ENCODE data around the gene ADRA1B.
"Not testable (repeated sequence)": the region's sequence is repeated elsewhere in the genome, so short reads cannot be mapped to it uniquely, and the experiment has no call there.

ADRA1B gene

DNA sequence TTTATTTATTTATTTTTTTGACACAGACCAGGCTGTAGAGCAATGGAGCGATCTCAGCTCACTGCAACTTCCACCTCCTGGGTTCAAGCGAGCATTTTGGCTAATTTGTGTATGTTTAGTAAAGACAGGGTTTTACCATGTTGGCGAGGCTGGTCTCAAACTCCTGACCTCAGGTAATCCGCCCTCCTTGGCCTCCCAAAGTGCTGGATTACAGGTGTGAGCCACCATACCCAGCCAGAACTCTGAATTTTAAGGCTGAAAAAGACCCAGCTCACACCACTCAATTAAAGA lies 49.5 kb downstream of the ADRA1B start:
- not testable (repeated sequence) for DNase-seq (ENCODE audit: low read depth)

DNA sequence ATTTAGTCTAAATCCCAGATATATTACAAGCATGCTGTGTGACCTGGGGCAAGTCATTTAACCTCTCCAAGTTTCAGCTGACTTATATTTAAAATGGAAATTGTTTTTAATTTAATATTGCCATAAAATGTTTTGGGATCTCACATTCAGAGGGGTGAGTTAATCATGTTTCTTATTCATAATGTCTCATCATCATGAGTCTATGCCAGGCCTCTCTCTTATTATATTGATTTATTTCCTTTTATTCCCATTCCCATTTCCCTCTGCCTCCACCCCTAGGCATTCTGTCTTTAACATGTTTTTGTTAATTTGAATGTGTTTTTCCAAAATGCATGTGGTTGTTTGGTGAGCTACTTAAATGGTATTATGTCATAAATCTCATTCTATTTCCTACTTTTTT lies 53.7 kb downstream of the ADRA1B start:
- DNase-seq (ENCODE audit: low read depth), result no peak

DNA sequence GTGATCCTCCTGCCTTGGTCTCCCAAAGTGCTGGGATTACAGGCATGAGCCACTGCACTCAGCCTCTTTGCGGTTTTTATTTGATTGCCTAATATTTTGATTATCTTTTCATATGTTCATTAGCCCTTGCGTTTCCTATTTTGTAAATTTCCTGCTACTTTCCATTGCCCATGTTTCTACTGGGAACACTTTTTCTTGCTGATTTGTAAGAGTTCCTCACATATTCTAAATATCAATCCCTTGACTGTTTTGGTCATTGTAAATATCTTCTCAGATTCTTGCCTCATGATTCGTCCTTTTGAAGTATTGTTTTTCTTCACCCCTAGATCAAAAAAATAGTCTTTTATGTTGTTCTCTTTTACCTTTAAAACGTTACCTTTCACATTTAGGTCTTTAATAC lies 54.8 kb downstream of the ADRA1B start:
- DNase-seq (ENCODE audit: low read depth), result no peak

DNA sequence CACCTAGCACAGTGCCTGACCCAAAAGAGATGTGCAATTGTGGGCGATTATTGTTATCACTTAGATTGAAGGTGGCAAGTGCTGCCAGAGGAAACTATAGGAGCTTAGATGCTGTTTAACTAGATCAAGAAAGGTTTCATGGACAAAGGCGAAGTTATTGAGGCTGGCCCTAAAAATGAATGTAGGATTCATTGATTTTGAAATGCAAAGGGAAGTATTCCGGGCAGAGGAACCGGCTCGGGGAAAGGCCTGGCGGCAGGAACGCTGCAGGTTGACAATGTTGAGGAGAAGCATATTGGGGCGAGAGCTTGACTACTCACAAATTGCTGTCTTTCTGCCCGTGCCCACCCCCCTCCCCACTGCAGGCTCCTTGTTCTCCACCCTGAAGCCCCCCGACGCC lies 55.2 kb downstream of the ADRA1B start:
- DNase-seq (ENCODE audit: low read depth), result no peak

DNA sequence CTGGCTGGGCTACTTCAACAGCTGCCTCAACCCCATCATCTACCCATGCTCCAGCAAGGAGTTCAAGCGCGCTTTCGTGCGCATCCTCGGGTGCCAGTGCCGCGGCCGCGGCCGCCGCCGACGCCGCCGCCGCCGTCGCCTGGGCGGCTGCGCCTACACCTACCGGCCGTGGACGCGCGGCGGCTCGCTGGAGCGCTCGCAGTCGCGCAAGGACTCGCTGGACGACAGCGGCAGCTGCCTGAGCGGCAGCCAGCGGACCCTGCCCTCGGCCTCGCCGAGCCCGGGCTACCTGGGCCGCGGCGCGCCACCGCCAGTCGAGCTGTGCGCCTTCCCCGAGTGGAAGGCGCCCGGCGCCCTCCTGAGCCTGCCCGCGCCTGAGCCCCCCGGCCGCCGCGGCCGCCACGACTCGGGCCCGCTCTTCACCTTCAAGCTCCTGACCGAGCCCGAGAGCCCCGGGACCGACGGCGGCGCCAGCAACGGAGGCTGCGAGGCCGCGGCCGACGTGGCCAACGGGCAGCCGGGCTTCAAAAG lies 55.7 kb downstream of the ADRA1B start:
- DNase-seq (ENCODE audit: low read depth), result no peak

DNA sequence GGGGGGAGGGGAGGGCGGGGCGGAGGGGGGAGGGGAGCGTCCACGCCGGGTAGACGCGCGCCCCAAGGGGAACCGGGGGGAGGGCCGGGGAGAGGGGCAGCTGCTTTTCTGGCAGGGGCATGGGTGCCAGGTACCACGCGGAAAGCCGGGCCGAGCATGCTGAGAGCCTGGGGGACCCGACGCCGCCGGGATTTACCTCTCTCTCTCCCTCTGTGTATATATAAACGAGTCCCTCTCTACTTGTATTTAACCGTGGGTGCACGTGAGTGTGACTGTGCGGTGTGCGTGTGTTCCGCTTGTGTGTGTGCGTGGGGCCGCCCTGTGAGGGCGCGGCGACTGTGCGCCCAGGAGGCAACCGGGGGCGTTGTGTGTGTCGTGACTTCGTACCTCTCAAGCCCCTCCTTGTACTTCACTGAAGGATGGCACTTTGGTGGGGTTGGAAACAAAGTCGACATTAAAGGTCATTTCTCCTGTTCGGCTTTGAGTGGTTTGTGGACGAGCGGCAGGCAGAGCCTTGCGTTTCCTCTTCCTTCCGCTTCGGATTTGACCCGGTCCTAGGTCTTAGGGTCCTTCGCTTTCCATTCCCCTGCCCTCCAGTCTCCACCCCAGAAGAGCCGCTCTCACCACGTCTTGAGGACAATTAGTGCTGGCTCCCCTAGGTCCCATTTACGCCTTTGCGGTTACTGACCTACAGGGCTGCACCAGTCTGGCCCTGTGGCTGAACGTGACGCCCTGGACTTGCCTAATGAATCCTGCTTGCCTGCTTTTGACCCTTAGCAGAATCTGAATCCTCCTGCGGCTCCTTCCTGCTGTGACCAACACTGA lies 56.5 kb downstream of the ADRA1B start:
- no peak for DNase-seq (ENCODE audit: low read depth)

DNA sequence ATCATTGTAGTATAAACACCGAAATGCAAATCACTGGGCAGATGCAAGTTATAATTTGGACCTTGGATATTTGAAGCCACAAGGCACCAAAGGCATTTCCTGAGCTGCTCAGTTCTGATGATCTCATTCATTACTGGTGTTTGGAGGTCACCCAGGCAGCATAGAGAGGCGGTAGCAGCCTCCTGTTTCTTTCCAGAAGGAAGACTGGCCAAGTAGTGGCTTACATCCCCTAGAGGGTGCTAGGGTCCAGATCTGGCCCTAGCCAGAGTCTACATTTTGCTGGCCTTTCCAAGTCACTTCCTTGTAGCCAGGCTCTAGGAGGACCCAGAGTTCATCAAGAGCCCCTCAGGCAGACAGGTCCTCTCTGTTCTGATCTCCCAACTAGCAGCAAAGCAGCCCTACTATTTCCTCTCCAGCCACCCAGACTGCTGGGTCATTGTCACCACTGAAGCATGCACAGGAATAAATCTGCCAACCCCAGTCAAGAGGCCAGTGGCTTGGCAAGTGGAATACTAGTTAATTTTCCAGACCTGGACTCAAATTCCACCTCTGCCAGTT lies 59.3 kb downstream of the ADRA1B start:
- no peak for DNase-seq (ENCODE audit: low read depth)

DNA sequence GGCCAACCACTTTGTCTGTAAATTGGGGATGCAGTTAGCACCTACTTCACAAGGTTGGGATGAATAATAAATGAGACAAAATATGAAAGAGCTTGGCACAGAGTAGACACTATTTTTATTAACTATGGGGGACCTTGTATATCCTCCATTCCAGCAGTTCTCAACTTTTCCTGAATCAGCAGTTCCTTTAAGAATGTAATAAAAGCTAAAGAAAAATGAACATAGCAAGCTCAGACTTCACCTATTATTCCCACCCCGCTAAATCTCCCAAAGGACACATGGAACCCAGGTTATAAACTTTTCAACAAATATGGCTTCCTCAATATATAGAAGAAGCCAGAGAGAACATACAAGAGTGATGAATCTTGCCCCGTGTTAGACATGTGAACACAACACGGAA lies 60.6 kb downstream of the ADRA1B start:
- no peak for DNase-seq (ENCODE audit: low read depth)

DNA sequence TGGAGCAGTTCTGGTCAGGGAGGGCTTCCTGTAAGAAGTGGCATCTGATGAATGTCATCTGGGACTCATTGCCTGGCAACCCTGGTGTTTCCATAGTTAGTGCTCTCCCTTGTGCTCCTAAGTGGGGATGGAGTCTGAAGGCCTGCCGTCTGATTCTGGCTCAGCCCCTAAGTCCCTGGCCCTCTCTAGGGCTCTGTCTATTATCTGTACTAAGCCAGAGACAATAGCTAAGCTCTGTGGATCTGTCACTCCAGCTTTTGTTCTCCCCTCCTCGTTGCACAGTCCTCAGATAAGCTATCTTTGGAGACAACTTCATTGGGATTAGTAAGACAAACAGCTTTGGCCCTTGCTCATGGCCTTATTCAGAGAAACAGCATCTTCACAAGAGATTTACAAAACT lies 62.1 kb downstream of the ADRA1B start:
- no peak for DNase-seq (ENCODE audit: low read depth)

DNA sequence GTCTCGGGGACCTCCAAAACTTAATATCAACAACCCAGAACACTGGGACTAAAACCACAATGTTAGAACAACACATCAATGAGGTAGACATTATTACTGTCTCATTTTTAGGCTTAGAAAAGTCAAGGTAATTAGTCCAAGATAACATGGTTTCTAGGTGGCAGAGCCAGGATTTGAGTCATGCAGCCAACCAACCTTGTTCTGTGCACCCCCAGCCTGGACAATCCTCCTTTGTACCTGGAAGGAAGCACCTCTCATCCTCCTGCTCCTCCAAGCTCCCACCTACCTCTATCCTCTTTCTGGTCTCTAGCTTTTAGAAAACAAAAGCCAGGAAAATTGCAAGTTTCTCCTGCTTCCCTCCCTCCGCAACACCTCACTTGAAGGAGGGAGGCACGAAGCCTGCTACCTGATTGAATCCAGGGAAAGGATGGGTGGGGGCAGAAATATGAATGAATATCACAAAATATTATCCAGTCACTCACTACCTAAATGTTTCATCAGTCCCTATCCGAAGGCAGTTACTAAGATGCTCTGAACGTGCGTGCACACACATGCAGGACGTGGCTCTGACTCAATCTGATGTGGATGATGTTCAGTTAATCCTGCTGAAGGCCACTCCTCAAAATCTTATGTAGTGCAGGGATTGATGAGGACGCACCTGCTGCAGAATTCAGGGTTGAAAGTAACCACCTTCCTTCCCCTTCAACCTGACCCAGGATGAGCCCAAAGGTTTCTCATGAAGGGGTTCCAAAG lies 66.3 kb downstream of the ADRA1B start:
- DNase-seq (ENCODE audit: low read depth), result no peak

DNA sequence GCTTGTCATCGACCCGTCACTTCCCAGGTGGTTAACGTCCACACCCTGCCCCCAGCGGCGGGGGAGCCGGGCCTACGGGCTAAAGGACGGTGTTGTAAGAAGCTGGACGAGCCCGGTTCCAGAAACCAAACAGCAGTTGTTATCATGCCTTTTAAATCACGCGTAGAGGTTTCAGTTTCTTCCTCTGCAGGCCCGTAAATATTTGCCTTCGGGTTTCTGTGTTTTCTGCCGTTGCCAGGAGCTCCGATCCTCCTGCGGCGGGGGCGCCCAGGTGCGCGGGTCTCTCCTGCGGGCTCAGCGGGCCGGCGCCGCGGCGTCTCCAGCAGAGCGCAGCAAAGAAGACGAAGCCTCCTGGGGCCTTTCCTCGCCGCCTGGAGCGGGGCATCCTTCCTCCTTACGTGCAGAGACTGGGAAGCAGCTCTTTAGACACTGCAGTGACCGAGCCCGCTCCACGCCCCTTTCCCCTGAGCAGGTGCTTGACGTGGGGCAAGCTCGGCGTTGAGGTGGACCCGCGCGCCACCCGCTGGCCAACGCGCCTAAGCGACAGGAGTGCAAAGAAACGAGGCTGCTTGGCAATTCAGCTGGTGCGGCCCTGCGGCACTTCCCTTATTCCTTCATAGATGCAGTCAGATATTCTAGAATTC lies 70.9 kb downstream of the ADRA1B start:
- DNase-seq (ENCODE audit: low read depth), result peak; percentile 52

DNA sequence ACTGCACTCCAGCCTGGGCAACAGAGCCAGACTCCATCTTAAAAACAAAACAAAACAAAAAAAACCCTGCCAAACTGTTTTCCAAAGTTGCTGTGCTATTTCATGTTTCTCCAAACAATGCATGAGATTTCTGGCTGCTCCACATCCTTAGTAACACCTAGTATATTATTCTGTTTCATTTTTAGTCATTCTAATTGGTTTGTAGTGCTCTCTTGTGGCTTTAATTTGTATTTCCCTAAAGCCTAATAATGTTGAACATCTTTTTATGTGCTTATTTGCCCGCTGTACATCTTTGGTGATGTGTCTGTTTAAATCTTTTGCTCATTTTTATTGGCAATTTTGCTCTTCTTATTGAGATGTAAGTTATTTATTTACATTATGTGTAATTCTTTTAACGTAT lies 74.2 kb downstream of the ADRA1B start:
- DNase-seq (ENCODE audit: low read depth), result no peak

DNA sequence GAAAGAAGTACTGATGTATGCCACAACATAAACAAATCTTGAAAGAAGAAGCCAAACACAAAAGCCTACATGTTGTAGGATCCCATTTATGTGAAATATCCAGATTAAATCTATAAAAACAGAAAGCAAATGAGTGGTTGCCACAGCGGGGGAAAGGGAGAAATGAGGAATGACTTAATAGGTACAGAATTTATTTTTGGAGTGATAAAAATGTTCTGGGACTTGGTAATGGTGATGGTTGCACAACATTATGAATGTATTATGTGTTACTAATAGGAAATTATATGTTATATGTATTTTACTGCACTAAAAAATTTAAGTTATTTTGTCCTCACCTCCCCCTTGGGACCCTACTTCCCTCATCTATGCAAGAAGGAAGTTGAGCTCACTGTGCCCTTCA lies 76.3 kb downstream of the ADRA1B start:
- DNase-seq (ENCODE audit: low read depth), result no peak

DNA sequence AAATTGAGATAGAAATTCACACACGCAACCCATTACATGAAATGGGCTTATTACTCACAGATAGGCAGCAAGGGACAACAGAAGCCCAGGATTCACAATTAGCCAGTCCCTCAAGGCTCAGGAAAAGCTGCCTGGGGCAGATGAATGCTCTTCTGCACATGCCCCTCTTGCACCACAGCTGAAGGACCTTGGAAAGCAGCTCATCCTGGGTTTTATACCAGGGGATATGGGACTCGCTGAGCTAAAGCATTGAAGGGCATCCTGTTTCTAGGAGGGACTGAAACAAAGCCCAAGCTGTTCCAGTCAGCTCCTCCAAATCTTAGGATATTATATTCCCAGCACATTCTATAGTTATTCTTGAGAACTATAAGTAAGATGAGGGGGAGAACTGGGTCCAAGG lies 76.9 kb downstream of the ADRA1B start:
- no peak for DNase-seq (ENCODE audit: low read depth)

DNA sequence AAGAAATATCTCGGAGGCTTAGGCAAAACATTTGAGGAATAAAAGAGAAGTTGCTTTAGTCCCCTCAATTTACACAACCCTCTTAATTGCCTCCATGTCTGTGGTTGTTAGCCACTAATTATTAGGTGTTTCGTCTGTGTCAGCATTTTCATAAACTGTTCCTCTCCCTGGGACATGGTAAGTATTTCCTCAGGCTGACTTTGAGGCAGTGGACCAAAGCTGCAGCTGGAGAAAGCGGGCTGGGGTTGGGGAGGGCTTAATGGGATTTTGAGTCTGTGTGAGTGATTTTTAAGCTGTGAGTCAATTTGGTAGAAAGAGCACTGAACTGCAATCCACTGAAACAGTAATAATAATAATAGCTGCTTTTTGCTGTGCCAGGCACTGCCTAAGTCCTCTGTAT lies 79.6 kb downstream of the ADRA1B start:
- DNase-seq (ENCODE audit: low read depth), result no peak

DNA sequence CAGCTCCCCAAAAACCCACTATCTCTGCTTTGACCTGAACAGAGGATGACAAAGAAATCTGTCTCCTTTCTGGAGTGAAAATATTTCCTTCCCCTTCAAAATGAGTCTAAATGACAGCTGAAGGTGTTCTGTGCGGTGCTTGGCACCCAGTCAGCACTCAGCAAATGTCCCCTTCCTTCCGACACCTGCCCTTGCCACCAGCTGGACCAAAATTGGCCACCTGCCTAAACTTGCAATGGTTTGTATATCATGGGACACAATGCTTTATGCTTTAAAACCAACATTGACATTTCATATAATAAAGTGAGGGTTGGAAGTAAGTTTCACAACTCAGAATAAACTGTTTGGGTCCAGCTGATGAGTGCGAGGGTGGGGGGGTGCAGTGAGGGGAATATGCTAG lies 85.2 kb downstream of the ADRA1B start:
- DNase-seq (ENCODE audit: low read depth), result no peak

DNA sequence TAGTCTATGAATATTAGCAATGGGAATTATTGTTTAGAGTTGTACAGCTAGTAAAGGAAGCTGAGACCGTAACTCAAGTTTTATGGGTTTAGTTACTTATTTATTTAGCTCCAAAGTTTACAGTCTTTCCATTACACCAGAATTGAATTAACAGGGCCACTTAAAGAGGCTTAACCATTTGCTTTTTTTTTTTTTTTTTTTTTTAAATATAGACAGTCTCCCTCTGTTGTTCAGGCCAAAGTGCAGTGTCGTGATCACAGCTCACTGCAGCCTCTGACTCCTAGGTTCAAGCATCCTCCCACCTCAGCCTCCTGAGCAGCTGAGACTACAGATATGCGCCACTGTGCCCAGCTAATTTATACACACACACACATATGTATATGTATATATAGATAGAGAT lies 91.2 kb downstream of the ADRA1B start:
- DNase-seq (ENCODE audit: low read depth), result no peak

DNA sequence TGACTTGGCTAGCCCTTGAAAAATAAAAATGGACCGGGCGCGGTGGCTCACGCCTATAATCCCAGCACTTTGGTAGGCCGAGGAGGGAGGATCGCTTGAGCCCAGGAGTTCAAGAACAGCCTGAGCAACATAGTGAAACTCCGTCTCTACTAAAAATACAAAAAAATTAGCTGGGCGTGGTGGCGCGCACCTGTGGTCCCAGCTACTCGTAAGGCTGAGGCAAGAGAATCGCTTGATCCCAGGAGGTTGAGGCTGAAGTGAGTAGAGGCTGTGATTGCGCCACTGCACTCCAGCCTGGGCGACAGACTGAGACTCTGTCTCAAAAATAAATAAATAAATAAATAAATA lies 92.2 kb downstream of the ADRA1B start:
- DNase-seq (ENCODE audit: low read depth), result not testable (repeated sequence)

DNA sequence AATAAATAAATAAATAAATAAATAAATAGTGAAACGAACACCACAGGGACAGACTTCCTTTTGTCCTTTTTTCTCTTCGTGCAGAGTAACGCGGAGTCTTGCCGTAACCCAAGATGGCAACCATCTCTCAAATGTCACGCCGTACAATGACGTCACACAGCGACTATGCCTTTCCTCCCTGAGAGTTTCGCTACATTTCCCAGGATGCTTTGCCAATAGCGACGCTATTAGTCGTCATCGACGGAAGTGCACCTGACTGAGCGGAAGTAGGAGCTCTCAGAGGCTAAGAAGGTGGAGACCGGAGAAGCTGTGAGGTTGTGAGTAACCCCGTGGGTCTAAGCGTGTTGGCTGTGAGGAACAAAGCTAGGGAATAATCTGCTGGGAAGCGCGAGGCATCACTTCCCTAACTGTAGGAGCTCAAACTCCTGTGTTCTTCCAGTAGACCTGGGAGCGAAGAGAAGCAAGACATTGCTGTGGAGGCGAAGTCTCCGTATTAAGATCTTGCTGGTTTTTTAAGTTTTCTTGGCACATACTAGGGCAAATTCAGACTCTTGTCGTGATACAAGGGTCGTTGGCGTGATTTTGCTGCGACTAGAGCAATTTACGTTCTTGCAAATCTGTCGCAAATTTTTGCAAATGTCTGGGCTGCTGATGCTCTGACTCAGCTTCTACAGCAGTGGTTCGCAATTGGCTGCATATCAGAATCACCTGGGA lies 92.8 kb downstream of the ADRA1B start, which contains the start of gene TTC1:
TTC1 (plus strand) TSS at position 263 of the 714 bp plus-strand sequence. CDS start 1,390 bp downstream, outside the sequence.
- peak; percentile 74 for DNase-seq (ENCODE audit: low read depth)

DNA sequence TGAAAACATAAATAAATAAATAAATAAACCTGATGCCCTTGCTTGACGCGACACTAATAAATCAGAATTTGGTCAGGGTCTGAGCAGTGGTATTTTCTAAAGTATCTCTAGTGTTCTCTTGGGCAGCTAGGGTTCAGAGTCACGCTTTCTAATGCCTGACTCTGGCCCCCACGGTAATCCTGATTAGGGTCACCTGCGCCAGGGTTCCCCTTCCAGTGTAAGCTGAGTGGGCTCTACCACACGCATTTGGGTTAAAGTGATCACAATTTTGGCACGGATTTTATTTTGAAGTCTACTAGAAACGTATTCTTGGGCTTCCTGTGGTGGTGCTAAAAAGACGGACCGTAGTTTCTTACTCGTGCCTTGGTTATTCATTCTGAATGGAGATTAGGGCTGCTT lies 93.3 kb downstream of the ADRA1B start:
- DNase-seq (ENCODE audit: low read depth), result no peak

DNA sequence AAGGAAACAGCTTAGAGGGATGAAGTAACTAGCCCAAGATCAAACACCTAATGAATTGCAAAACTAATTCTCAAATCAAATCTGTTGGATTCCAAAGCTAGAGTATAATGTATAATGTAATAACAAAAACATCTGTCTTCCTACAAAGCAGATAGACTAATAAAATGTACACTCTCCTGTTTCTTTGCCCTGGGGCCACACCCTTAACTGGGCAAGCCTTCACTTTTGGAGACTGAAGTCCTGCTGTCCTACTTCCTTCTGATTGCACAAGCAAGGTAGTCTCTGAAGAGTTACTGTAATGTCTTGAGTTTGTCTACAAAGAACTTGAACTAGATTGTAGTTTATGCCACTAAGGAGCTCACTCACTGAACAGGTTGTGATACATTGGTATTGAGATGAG lies 95.2 kb downstream of the ADRA1B start:
- no peak for DNase-seq (ENCODE audit: low read depth)

DNA sequence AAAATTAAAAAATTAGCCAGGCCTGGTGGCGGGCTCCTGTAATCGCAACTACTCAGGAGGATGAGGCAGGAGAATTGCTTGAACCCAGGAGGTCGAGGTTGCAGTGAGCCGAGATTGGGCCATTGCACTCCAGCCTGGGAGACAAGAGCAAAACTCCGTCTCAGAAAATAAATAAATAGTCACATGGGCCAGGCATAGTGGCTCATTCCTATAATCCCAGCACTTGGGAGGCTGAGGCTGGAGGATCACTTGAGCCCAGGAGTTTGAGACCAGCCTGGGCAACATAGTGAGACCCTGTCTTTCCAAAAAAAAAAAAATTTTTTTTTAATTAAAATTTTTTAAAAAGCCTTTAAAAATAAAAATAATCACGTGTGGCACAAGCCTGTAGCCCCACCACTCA lies 97.9 kb downstream of the ADRA1B start:
- not testable (repeated sequence) for DNase-seq (ENCODE audit: low read depth)
